Fibroblast of skin of right quadriceps (primary cell): Measurements from ENCODE around the gene GPC5.

Experiments used
- DNase-seq: peaks from one replicate; pipeline ENCODE4 v3.0.0-alpha.2; 2013

GPC5 gene

DNA sequence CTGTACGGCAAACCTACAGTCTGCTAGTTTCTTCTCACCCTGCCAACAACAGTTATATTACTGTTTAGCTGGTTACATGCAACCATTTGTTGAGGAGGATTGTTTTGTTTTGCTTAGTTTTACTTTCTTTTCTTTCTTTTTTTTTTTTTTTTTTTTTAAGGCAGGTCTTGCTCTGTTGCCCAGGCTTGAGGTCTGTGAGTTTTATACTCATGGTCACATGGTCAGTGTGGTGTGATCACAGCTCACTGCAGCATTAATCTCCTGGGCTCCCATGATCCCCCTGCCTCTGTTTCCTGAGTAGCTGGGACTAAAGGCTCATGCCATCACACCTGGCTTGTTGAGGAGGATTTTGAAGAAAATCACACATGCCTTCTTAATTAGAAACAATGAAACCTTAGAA lies 505.6 kb downstream of the GPC5 start:
- no peak for DNase-seq

DNA sequence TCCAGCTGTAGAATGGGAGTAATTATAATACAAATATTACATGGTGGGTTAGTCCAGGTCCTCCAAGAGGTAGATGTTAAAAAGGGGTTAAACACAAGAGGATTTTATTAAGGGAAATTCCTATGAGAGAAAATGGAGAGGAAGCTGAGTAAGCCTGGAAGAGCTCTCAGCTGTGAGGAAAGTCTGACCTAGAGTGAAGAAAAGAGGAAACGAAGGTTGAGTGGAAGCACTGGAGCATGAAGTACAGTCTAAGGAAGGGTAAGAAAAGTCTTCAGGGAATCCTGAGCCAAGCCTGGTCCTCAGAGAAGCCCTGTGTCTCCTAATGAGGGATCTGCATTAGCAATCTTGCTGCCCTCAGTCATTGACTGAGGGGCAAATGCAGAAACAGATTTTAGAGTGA lies 506.2 kb downstream of the GPC5 start:
- DNase-seq = no peak

DNA sequence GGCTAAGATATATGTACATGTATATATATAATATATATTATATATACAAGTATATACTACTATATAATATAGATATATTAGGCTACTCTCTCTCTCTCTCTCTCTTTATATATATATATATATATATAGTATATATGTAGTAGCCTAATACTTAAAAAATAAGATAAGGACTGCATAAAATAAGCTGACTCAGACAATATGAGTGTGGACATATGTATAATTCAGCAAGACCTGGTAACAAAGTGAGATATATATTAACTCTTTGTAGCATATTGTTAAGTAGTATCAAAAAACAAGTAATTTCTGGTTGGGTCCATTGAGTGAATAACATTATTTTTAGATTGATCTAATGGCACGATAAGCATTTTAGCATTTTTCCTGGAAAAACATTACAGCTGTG lies 509.0 kb downstream of the GPC5 start:
- DNase-seq = no peak

DNA sequence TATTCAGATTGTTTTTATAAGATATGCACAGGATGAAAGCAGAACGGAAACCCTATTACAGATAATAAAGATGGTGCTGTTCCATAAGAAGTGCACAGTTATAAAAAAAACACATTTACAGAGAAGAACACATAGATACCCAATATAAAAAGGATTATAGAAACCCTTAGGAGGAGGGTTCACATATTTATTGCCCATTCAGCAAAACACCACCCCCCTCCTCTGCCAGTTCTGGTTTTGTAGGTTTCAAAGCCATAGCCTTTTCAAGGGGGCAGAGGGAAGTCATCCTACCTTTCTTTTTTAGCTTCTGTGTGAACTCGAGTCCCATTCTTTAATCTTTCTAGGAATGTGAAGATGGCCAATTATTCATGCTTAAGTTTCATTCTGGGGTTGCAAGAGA lies 511.2 kb downstream of the GPC5 start:
- no peak for DNase-seq

DNA sequence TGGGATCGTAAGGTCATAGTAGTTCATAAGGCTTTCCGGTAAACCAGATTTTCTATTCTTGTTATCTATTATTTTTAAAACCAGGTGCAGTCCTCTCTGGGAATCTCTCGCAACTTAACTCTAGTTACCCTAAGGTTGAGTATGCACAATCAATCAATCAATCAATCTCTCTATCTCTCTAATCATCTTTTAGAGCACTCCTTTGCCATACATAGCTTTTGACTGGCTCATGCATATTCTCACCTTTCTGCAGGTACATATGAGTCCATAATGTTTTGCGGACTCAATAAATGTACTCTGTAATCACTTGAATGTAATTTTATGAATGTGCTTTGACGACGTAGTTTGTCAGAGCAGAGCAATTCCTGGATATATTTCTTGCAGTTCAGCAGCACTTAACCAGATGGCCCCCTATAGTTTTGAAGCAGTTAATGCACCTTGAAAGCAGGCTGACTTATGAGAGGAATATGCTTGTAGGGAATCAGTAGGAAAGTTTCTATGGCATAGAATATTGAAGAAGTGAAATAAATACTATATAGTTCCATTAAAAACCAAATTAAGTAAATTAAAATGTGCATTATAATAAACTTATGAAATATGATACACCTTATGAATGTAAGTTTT lies 524.7 kb downstream of the GPC5 start:
- DNase-seq = no peak

DNA sequence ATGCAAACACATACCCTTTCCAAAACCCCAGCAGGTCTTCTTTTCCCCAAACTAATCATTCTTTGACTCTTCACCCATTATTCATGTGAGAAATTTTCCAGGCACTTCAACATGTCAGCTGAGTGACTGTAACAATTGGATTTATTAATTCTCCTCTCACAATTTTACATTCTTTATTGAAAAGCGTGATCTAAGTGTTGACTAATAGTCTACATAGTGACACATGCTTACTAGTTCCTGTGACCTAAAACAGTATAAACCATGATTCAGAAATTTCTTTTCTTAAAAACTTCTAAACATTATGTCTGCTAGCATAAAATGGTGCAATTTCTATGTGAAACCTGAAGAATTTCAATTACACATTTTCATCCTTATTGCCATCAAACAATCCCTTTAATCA lies 532.3 kb downstream of the GPC5 start:
- no peak for DNase-seq

DNA sequence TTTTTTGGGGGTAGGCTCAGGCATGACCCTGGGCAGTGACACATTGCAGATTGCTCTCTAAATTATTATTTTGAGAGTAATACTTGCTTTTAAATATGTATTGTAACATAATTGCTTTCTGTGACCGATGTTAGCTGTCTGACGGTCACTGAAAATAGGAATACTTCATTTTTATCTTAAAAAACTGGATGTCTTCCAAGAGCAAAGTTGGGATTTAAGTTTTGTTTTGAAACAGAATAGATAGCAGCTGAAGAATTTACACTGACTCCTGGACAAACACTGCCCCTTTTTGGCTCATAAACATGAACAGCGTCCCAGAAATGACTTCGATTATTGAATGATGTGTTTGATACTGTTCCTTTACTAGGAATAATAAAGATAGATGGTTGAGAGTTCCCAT lies 535.9 kb downstream of the GPC5 start:
- no peak for DNase-seq

DNA sequence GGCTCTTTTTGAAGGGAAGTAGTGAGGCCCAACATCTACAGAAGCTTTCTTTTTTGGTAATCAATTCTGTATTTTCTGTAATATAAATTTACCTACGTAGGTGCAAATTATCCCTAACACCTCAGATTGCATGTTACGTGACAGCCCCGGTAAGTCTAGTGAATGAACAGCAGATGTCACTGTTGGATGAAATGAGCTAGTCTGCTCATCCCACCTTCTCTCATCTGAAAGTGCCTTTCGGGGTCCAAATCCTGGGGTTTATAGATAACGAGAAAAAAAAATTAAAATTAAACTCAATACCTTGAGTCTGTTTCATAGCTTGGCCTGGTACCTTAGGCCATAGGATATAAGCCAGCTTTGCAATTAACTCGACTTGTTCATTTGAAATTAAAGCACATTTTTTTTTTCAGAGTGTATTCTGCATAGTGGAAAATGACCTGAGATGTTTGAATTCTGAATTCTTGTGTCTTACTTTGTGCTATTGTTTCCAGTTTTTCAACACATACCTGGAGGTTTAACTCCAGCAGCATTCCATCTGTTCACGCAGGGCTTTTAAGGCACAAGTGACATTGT lies 548.2 kb downstream of the GPC5 start:
- DNase-seq = peak; percentile 3

DNA sequence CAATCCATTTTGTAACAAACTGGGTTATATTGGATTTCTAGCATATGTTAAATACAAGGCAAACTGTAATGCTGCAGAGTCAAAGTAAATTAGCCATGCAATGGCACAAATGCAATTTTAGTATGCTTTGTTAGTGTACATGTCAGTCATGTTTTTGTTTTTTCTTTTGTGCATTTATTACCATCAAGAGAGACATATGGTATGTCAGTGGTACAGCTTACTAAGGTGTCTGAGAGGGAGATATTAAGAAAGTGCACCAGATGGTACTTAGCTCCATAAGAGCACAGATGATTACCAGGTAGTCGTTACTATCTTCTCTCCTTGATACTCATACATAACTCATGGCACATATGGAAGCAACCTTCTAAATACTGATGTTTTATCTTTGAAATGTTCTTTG lies 550.3 kb downstream of the GPC5 start:
- no peak for DNase-seq

DNA sequence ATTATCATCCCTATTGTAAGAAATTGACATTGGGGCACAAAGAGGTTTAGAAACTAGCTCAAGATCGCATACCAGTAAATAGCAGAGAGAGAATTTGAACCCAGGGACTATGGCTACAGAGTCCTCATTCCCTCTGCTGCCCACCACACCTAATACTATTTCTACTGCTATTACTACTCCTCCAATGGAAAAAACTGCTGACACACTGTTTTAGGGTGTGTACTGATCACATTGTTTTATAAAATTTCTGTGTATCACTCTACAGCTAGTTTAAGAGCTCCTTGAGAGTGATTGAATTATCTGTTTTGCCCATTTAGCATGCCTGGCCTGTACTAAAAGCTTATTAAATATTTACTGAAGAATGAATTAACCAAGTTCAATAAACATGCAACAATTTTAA lies 552.4 kb downstream of the GPC5 start:
- DNase-seq = no peak

DNA sequence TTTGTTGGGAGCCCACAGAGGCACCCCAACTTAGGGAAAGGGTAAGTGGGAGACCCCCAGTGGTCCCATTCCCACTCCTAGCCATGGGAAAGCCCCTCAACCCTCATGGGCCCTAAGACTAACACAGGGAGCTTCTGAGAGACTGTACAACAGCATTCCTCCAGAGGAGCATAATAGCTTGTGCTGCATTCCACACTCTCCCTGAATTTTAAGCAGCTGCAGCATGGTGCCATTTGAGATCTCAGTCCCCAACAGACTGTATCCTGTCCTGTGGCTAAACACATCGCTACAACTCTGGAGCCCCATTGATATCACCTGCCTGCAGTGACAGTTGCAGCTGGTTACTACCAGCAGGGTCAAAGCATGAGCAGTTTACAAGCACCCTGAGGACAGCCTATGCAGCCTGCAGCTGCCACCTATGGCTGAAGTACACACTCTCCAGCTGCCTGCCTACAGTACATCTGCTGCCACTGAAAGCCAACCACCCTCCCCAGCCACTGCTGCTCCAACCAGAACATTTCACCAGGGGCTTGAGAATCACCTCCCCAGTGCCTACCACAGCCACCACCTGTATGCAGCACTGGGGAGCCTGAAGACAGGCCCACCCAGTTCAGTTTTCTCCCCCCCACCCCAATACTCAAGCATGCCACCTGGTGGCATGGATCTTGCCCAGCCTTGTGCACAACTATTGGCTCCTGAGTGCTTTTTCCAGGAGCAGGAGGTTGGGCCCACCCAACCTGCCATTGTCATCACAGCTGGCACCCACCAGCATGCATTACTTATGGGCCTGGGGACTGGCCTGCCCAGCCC lies 557.3 kb downstream of the GPC5 start:
- no peak for DNase-seq

DNA sequence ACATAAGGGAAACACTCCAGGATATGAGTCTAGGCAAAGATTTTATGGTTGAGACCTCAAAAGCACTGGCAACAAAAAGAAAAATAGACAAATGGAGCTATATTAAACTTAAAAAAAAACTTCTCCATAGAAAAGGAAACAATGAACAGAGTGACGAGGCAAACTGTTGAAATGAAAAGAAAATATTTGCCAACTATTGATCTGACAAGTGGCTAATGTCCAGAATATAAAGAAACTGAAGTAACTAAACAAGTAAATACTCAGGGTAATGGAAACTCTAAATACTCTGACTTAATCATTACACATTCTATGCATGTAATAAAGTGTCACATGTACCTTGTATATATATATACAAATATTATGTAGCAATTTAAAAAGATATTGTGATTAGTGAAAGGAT lies 562.5 kb downstream of the GPC5 start:
- DNase-seq = no peak

DNA sequence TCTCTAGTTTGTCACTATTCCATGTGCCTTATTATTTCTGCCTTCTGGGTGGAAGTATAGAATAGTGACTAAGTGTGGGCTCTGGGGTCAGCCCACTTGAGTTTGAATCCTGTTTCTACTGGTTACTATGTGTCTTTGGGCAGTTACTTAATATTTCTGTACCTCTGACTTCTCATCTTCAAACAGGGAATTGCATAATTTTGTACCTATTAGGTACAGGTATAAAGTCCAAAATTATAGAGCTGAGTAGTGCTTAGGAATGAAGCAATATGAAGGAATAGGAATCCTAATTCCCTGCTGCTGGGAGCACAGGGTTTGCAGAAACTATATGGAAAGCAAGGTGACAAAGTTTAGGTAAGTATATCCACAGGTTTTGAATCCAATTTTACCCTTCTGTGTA lies 564.5 kb downstream of the GPC5 start:
- DNase-seq = no peak

DNA sequence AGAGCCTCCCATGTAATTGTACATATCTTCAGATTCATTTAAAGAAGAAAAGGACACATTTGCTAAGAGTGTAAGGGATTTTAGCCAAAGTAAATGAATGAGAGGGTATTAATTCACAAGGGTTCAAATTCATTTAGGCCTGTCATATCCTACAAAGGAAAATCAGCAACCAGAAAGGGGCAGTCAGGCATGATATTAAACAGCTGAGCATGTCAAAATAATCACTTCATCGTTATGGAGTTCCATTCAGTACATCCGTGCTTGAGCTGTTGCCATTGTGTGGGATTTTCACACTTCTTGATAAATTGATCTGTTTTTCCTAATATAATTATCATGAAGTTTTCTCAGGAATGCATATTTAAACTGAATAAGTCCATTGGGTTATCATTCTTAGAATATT lies 567.1 kb downstream of the GPC5 start:
- no peak for DNase-seq

DNA sequence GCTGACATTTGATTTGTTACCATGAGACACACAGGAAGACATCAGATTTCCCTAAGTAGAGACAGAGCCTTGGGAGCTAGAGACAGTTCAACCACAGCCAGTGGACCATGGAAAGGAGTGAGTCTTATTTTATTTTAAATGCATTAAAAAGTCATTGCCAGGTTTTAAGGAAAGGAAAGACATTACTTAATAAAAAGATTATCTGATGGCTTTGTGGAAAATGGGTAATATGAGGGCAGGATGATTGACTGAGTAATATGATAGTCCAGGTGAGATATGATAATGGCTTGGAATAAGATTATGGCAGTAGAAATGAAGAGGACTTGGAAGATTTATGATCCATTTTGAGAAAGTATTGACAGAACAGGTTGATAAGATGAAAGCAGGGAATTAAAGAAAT lies 580.1 kb downstream of the GPC5 start:
- DNase-seq = no peak

DNA sequence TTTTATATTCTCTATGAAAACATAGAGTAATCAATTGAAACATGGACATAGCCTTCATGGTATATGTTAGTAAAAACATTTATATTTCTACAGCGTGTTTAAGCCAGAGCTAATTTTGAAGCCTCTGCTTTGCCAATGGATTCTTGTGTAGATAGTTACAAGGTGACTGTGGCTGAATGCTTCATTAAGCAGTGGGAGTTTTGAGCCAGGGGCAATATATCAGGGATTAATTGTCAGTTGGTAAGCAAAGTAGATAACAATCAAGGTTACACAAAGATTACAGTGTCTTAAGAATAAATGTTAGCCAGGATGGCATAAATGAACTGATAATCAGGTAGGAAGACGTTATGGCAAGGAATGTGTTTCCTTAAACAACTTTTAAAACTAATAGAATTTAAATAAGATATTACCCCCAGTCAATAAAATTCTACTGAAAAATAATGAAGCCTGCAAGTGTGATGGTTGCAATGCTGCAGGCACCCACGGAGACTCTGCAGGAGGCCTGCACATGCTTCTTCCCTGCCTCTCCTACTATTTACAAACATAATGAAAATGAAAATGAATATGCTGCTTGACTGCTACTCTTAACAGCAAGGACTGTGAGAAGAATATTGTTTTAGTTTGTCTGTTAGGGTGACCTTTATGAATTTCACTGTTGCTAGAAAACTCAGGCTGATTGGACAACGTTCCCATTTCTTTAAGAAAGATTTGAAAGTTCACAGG lies 588.5 kb downstream of the GPC5 start:
- DNase-seq = no peak

DNA sequence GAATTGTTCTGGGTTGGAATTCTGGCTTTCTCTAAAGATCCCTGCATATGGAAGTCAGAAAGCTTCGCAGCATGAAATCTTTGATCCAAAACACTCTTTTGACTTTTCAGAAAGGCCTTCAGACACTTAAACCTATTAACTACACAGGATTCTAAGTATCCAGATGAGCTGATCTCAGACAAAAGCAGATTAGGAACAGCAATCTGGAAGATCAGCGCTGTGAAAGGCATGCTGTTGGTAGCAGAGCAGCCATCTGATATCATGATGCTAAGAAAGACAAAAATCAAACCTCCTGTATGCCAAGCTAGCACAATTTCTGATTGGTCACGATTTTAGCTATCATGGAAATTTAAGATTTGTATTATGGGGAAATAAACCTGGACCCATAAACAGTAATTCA lies 589.9 kb downstream of the GPC5 start:
- no peak for DNase-seq

DNA sequence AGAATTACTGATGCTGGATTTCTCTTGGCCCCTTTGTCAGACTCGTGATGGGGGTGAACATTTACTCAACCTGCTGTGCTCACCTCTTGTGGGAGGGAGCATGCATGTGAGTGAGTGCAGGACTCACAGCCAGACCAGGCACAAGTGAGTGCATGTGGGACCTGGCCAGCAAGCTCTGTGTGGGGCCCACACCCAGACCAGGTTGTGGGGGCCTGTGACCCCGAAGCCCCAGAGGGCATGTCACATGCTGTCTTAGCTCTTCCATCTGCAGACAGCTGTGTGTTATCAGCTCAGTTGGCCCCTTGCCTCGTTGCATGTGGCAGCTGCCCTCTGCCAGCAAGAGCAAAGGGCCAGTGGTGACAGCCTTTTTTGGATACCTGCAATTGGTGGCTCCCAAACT lies 614.4 kb downstream of the GPC5 start:
- DNase-seq = no peak

DNA sequence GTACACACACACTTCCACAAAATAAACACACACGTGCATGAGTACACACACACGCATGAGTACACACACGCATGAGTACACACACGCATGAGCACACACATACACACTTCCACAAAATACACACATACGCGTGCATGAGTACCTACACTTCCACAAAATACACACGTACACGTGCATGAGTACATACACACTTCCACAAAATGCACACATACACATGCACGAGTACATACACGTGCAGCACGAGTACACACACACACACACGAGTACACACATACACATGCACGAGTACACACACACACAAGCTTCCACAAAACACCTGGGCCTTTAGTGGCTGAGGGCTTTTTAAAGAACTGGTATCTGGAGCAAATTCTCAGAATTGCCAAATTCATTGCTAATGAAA lies 619.3 kb downstream of the GPC5 start:
- DNase-seq = no peak

DNA sequence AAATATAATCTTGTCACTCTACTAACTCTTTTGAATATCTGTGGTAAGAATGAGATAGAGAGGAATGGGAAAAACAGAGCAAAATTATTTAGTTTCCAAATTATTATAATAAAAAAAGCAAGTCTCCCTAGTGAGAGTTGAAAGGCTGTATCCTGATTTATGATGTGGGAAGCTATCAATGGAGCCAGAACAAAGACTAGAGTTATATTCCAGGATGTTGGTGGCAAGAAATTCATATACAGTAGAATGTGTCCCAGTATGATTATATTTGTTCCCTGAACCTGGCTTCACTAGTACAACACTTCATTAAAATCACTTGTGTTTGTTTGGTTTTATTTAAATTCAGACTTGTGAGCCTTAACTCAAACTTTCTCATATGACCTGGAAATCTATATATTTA lies 630.3 kb downstream of the GPC5 start:
- no peak for DNase-seq

DNA sequence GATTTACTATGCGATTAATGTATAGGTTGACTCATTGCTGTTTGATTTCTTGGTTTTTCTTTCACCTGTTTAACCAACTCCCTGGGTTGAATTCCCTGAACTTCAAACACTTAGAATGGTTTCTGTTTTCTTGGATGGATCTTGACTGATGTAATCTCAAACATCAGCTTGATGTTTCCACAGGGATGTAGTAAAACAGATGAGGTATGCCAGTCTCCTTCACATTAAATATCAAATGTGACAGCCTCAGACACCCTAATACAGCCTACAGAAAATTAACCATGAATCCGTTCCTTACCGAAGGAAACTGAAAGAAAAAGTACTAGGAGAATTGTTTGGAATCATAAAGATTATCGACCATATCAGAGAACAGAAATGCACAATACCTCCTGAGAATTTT lies 631.2 kb downstream of the GPC5 start:
- no peak for DNase-seq

DNA sequence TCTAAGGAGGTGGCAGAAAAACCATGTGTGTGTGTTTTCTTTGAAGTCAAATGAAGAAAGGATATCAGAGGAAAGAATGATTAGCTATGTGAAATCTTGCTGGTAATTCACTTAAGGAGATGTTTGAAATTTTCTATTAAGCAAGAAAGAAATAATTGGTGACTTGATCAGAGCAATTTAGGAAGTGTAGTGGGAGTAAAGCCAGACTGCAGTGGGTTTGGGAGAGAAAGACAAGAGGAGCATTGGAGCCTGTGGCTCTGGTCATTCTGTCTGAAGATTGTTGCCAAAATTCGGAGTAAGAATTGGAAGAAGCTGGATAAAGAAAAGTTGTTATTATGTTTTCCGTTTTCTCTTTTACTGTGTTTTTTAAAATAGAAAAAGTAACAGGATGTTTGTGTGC lies 640.5 kb downstream of the GPC5 start:
- no peak for DNase-seq

DNA sequence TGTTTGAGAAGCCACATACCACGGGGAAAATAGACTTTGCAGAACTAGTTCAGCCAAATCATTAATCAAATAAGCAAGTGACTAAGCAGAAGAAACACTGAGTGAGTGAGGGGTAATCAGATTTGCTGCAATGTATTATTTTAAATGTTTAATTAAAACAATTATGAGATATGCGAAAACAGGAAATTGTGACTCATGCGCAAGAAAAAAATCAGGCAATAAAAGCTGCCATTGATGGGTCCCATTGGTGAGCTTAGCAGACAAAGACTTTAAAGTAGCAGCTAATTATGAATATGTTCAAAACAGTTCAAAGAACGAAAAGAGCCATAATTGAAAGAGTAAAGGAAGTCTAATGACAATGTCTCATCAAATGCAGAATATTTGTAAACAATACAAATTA lies 644.1 kb downstream of the GPC5 start:
- DNase-seq = no peak

DNA sequence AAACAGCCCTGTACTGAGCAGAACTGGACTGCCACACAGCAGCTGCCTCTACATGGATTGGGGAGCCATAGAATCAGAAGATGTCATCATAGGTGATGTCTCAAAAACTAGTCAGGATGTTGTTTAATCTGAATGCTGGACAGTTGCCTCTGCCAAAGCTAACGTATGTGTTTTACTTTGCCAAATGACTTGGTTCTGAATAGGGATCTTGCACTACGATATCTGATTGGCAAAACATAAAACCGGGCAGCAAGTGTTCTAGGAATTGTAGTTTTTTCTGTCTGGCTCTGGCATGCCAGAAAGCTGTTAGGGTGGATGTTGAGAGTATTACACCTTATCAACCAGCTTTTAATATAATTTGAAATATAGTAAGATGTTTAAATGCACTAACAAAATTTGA lies 645.9 kb downstream of the GPC5 start:
- no peak for DNase-seq
